ENCODE data around the gene KLF2.

Gene KLF2

GRCh38 chr19:16349551-16350152, 25.0 kb downstream of the KLF2 start:
- in situ Hi-C loops (cut with HindIII; ENCODE audit: low pct_ligation_motif_present, low sequenced_read_pairs) = loop anchor here (25.0 kb wide), 1 partner anchor 112 kb away; no protein-coding TSS in a partner anchor
- Histone ChIP-seq H3K27me3 (replicated peaks) (no peaks in the 10 kb centered on the region), H3K4me3 (ENCODE audit: low read depth, low read length) (no peak overlapping the region), H3K27ac (no peak overlapping the region), H3K36me3 (replicated peaks) (no peaks in the 10 kb centered on the region)
- no peak for DNase-seq
- no peak for TF ChIP-seq CTCF (IDR thresholded peaks at IDR 0.05; ENCODE audit: low read depth, low read length, missing control alignments)

- in situ Hi-C loops (cut with HindIII; ENCODE audit: low pct_ligation_motif_present, low sequenced_read_pairs) = loop anchor here (25.0 kb wide), 1 partner anchor 114 kb away; no protein-coding TSS in a partner anchor
- no peak for TF ChIP-seq CTCF (IDR thresholded peaks at IDR 0.05; ENCODE audit: low read depth, low read length, missing control alignments)
- H3K4me3 ChIP-seq (ENCODE audit: low read depth, low read length) = no peak overlapping the region
- H3K27ac ChIP-seq = no peak overlapping the region
- DNase-seq = no peak
- H3K36me3 ChIP-seq (replicated peaks) = no peaks in the 10 kb centered on the region
- H3K27me3 ChIP-seq (replicated peaks) = no peaks in the 10 kb centered on the region
These were observed 26.6 kb downstream of the KLF2 start for GRCh38 chr19:16351133-16351809.

- DNase-seq = peak; percentile 57
- H3K27me3 ChIP-seq (replicated peaks) = no peaks in the 10 kb centered on the region
- H3K36me3 ChIP-seq (replicated peaks) = no peaks in the 10 kb centered on the region
- H3K4me3 ChIP-seq (ENCODE audit: low read depth, low read length) = peak overlapping the region; percentile 35
- in situ Hi-C loops (cut with HindIII; ENCODE audit: low pct_ligation_motif_present, low sequenced_read_pairs) = loop anchor here (25.0 kb wide), 1 partner anchor 118 kb away; no protein-coding TSS in a partner anchor
- no peak overlapping the region for H3K27ac ChIP-seq
- TF ChIP-seq CTCF (IDR thresholded peaks at IDR 0.05; ENCODE audit: low read depth, low read length, missing control alignments) = no peak
These were observed 30.8 kb downstream of the KLF2 start for GRCh38 chr19:16355293-16356043.

- DNase-seq = no peak
- in situ Hi-C loops (cut with HindIII; ENCODE audit: low pct_ligation_motif_present, low sequenced_read_pairs) = loop anchor here (25.0 kb wide), 1 partner anchor 121 kb away; no protein-coding TSS in a partner anchor
- Histone ChIP-seq H3K36me3 (replicated peaks) (no peaks in the 10 kb centered on the region), H3K27ac (no peak overlapping the region), H3K4me3 (ENCODE audit: low read depth, low read length) (no peak overlapping the region), H3K27me3 (replicated peaks) (no peaks in the 10 kb centered on the region)
- TF ChIP-seq CTCF (IDR thresholded peaks at IDR 0.05; ENCODE audit: low read depth, low read length, missing control alignments) = no peak
These were observed 33.8 kb downstream of the KLF2 start for GRCh38 chr19:16358456-16358855.

- Histone ChIP-seq H3K36me3 (replicated peaks) (no peaks in the 10 kb centered on the region), H3K27me3 (replicated peaks) (no peaks in the 10 kb centered on the region), H3K4me3 (ENCODE audit: low read depth, low read length) (no peak overlapping the region), H3K27ac (no peak overlapping the region)
- TF ChIP-seq CTCF (IDR thresholded peaks at IDR 0.05; ENCODE audit: low read depth, low read length, missing control alignments) = no peak
- in situ Hi-C loops (cut with HindIII; ENCODE audit: low pct_ligation_motif_present, low sequenced_read_pairs) = loop anchor here (25.0 kb wide), 1 partner anchor 122 kb away; no protein-coding TSS in a partner anchor
- DNase-seq = no peak
These were observed 34.4 kb downstream of the KLF2 start for GRCh38 chr19:16359074-16359473.
